Stimulated activated memory B cell treated with anti-CD40 and anti-IgM and Interleukin-4, amounts not matched to agents 10 μg/mL and 1 μg/mL and 100 μg/mL, for 72 hours (primary cell): ENCODE data around the gene RXRA.

ENCODE experiments used
- ATAC-seq: fragments of 150-1000 bp; cut with Tn5 transposase; 2 replicates; pipeline ENCODE4 v1.10.0; 2021
- H3K27ac Mint-ChIP-seq: one replicate; pipeline ENCODE4 v1.8.0; 2022; ENCODE audit warnings: mild to moderate bottlenecking, mixed read lengths
- H3K27me3 Mint-ChIP-seq: one replicate; pipeline ENCODE4 v1.8.0; 2022; ENCODE audit warnings: mixed read lengths
- H3K36me3 Mint-ChIP-seq: one replicate; pipeline ENCODE4 v1.8.0; 2022; ENCODE audit warnings: mixed read lengths
- H3K4me1 Mint-ChIP-seq: one replicate; pipeline ENCODE4 v1.8.0; 2022; ENCODE audit warnings: mixed read lengths
- H3K4me3 Mint-ChIP-seq: one replicate; pipeline ENCODE4 v1.8.0; 2022; ENCODE audit warnings: mild to moderate bottlenecking, moderate library complexity, mixed read lengths
- H3K9me3 Mint-ChIP-seq: one replicate; pipeline ENCODE4 v1.8.0; 2022; ENCODE audit warnings: mixed read lengths

The RXRA gene

DNA sequence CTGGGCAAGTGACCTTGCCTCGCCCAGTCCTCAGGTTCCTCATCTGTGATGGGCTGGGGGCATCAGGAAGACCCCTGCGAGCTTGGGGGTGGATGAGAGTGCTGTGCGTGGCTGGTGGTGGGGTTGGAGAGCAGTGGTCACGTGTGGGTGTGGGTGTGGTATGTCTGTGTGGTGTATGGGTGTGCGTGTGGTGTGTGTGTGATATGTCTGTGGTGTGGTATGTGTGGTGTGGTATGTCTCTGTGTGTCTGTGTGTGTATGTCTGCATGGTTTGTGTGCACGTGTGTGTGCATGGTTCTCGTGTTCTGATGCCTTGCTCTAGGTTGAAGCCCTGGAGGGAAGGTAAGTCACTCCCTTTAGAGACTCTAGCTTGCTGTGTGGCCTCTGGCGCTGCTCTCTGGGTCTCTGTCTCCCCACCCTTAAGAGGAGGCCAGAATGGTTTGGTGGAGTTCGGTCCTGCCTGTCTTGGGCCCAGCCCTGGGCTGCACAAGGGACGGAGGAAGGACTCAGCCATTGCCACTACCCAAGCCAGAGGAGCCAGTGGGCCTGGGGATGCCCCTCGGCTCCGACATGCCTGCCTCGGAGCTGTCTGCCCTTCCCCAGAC, 87.0 kb downstream of the RXRA start:
- Mint-ChIP-seq H3K9me3 (no peaks in the 10 kb centered on the region), H3K27me3 (no peaks in the 10 kb centered on the region), H3K27ac (no peak overlapping the region), H3K4me1 (peaks cover 16% of the 10 kb centered on the region), H3K36me3 (no peaks in the 10 kb centered on the region), H3K4me3 (no peak overlapping the region)
- ATAC-seq = no peak

DNA sequence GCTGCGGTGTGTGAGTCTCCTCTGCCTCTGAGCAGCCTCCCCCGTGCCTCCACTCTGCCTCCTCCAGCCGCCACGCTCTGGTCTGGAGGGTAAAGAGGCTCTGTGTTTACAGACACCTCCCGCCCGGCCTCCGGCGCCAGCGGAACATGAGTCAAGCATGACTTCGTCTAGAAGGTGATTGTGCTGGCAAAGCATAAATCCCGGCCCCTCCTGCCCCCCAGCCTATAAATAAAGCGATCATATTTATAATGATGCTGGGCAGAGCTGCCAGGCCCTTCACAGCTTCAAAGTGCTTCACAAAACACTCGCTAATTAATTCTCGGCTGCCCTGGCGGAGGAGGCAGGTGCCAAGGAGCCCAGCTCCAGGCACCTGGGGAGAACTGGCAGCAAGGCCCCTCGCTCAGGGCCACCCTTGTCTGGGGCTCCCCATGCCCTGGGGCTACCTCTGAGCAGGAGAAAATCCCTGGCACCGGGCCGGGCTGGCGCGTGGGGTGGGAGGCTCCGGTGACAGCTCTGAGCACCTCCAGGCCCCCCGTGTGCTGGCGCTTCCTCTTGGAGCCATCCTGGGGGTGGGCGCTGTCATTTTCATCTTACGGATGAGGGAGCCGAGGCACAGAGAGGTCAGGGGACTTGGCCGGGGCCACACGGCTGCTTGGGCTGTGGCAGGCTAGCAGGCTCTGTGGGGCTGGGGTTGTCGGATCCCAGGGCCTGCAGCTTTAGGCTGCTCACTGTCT, 87.8 kb downstream of the RXRA start:
- no peaks in the 10 kb centered on the region for H3K27me3 Mint-ChIP-seq
- no peak overlapping the region for H3K4me3 Mint-ChIP-seq
- H3K9me3 Mint-ChIP-seq = no peaks in the 10 kb centered on the region
- H3K36me3 Mint-ChIP-seq = no peaks in the 10 kb centered on the region
- ATAC-seq = no peak
- no peak overlapping the region for H3K27ac Mint-ChIP-seq
- peaks cover 9% of the 10 kb centered on the region for H3K4me1 Mint-ChIP-seq

DNA sequence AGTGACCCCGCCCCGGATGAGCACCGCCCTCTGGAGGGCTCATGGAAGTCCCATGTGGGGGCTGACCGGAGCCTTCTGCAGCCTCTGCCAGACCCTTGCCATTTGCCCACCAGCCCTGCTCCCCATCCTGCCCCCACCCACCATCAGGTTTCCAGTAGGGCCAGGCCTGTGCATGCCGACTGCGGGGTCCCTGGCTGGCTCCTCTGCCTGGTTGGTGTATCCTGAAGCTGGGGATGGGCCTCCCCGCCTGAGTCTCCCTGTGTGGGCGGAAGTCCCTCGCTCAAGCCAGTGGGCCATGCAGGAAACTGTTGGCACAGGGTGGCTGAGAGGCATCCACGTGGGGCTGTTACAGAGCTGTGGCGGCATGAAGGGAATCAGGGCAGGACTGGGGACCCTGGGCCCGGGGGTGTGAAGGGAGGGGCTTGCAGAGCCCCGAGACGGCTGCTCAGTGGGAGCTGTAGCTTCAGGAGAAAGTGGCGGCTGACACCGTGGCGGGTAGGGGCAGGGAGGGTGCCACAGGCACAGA, 88.7 kb downstream of the RXRA start:
- Mint-ChIP-seq H3K4me1 (peaks cover 3% of the 10 kb centered on the region), H3K27ac (no peak overlapping the region), H3K36me3 (no peaks in the 10 kb centered on the region), H3K9me3 (no peaks in the 10 kb centered on the region), H3K27me3 (no peaks in the 10 kb centered on the region), H3K4me3 (no peak overlapping the region)
- ATAC-seq = no peak

DNA sequence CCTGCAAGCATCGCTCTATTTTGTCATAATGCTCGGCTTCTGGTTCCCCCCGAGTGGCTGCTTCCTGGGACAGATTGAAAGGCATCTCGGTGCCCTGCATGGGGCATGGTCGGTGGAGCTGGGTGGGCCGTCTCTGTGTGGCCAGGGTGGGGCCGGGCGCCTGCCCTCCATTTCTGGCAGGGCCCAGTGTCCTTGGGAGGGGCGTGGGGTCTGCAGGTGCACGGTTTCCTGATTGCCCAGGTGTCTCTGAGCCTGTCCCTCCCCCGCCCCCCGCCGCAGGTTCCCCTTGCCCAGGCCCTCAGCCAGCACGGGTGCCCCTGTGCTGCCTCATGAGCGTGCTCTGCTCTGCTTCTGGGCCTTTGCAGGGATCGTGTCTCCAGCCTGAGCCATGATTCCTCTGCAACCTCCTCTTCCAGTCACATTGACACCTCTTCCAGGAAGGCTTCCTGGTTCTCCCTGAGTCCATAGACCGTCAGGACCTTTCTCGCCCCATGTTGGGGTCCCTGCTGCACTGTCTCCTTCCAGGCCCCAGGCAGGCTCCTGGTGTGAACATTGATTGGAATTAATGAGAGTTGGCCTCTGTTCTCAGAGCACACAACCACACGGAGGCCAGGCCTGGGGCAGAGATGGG, 90.2 kb downstream of the RXRA start:
- Mint-ChIP-seq H3K4me1 (no peaks in the 10 kb centered on the region), H3K9me3 (no peaks in the 10 kb centered on the region), H3K4me3 (no peak overlapping the region), H3K36me3 (no peaks in the 10 kb centered on the region), H3K27ac (no peak overlapping the region), H3K27me3 (no peaks in the 10 kb centered on the region)
- no peak for ATAC-seq

DNA sequence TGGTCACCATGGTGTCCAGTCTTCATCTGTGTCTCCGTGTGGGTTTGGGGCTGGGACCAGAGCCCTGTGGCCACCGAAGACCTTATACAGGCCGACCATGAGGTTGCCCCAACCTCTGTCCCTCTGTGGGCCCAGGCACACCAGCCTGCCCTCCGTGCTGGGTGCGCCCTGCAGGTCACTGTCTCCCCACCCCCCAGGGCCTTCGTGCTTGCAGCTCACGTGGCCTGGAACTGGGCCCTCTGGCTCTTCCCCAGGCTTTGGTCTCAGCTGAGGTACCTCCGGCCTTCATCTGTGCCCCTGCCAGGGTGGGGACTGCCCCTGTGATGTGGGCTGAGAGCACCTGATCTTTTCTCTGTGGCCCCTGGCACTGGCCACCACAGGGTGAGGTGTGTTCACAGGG, 92.1 kb downstream of the RXRA start:
- no peaks in the 10 kb centered on the region for H3K27me3 Mint-ChIP-seq
- H3K9me3 Mint-ChIP-seq = no peaks in the 10 kb centered on the region
- H3K27ac Mint-ChIP-seq = no peak overlapping the region

DNA sequence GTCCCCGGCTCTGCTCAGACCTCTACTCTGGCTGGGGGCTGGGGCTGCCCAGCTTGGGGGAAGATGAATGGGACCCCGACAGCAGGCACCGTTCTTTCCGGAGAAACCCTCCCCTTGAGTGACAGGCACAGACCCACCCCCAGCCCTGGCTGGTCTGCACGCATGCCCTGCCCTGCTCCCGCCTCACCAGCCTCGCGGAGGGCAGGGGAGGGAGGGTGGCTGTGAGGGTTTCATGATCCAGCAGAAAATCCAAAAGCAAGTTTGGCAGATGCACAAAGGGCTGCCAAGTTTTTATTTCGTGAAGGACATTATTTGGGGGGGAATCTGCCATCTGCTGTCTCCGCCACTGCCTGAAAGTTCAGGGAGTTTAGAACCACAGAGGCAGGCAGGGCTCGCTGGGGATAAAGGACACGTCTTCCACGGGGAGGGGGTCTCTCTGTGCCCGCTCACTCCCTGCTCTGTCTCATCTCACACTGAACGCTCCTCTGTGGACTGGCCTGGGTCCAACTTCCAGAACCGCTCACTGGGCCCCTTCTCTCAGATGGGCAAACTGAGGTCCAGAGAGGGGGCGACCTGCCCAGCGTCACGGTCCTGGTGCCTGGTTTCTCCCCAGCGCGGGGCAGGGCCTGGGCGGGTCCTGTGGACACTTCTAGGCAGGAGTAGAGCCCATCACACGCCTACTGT, 92.9 kb downstream of the RXRA start:
- Mint-ChIP-seq H3K9me3 (no peaks in the 10 kb centered on the region), H3K4me1 (no peaks in the 10 kb centered on the region), H3K36me3 (peaks cover 9% of the 10 kb centered on the region), H3K27me3 (no peaks in the 10 kb centered on the region), H3K4me3 (no peak overlapping the region), H3K27ac (no peak overlapping the region)
- ATAC-seq = no peak

More for the DNA sequence above, 92.1 kb downstream of the RXRA start:
- ATAC-seq = no peak
- no peaks in the 10 kb centered on the region for H3K4me1 Mint-ChIP-seq
- H3K36me3 Mint-ChIP-seq = peaks cover 9% of the 10 kb centered on the region
- H3K4me3 Mint-ChIP-seq = no peak overlapping the region

DNA sequence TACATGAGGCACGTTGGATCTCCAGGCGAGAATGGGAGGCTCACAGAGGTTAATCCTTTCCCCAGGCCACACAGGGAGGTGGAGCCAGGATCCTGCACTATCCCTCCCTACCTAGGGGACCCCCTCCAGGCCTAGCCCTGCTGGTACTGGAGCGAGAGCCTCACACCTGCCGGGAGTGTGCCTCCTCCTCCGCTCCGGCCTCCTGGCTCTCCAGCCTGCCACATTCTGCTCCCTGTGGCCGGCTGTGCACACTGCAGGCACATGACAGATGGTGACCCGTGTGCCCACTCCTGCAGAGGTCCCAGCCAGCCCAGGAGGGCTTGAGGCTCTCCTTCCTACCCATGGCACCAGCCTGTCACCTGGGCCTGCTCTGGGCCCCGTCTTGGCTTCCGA, 93.4 kb downstream of the RXRA start:
- Mint-ChIP-seq H3K4me1 (no peaks in the 10 kb centered on the region), H3K9me3 (no peaks in the 10 kb centered on the region), H3K4me3 (no peak overlapping the region), H3K36me3 (peaks cover 9% of the 10 kb centered on the region), H3K27me3 (no peaks in the 10 kb centered on the region), H3K27ac (no peak overlapping the region)
- ATAC-seq = no peak

DNA sequence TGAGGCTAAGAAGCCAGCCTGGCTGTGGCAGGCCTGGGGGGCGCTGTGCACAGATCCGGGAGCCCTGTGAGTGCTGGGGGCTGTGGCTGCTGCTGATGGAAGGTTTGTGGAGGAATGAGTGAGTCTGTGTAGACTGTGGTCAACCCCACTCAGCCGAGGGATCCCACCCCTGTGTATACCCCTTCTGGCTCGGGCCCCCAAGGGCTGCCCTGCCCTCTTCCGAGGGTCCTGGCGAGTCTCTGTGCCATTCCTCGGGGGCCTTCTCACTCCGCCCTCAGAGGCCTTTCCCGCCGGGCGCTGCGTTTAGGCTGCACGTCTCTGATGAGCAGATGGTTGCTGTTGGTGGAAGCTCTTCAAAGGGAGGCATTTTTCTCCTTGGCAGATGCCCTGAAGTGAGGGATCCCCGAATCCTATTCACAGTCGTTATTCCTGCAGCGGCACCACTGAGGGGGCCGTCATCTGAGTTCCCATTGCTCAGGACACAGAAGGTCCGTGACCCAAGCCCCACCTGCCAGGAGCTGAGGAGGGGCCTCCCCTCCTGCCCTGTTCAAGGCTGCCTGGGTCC, 94.1 kb downstream of the RXRA start:
- peaks cover 9% of the 10 kb centered on the region for H3K36me3 Mint-ChIP-seq
- ATAC-seq = no peak

DNA sequence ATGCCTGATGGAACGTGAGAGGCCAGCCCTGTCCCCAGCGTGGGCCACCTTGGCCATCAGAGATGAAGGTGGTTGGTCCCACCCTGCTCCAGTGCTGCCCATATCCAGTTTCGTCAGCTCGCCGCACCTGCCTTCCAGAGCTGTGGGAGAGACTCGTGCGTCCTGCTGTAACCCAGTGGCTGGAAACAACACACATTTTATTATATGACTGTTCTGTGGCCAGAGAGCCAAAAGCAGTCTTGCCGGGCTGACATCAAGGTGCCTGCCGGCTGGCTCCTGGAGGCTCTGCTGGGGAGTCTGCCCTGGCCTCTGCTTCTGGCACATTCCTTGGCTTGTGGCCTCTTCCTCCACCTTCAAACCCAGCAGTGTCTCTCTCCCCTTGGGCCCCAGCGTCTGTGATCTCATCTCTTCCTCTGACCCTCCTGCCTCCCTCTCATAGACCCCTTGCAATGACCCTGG, 94.7 kb downstream of the RXRA start:
- Mint-ChIP-seq H3K9me3 (no peaks in the 10 kb centered on the region), H3K27ac (no peak overlapping the region), H3K36me3 (peaks cover 9% of the 10 kb centered on the region), H3K27me3 (no peaks in the 10 kb centered on the region), H3K4me3 (no peak overlapping the region), H3K4me1 (no peaks in the 10 kb centered on the region)
- no peak for ATAC-seq

More for the DNA sequence above, 94.1 kb downstream of the RXRA start:
- H3K27ac Mint-ChIP-seq = no peak overlapping the region
- H3K4me1 Mint-ChIP-seq = no peaks in the 10 kb centered on the region
- no peaks in the 10 kb centered on the region for H3K9me3 Mint-ChIP-seq
- no peak overlapping the region for H3K4me3 Mint-ChIP-seq
- no peaks in the 10 kb centered on the region for H3K27me3 Mint-ChIP-seq

DNA sequence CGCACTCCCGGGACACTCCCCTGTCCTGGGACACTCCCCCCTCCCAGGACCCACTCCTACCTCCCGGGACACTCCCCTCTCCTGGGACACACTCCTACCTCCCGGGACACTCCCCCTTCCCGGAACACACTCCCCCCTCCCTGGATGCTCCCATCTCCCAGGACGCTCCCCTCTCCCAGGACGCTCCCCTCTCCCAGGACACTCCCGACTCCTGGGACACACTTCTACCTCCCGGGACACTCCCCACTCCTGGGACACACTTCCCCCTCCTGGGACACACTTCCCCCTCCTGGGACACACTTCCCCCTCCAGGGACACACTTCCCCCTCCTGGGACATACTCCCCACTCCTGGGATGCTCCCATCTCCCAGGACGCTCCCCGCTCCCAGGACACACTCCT, 95.6 kb downstream of the RXRA start:
- no peak overlapping the region for H3K4me3 Mint-ChIP-seq
- H3K4me1 Mint-ChIP-seq = no peaks in the 10 kb centered on the region
- no peaks in the 10 kb centered on the region for H3K9me3 Mint-ChIP-seq
- no peaks in the 10 kb centered on the region for H3K27me3 Mint-ChIP-seq
- peaks cover 9% of the 10 kb centered on the region for H3K36me3 Mint-ChIP-seq
- no peak for ATAC-seq
- no peak overlapping the region for H3K27ac Mint-ChIP-seq

DNA sequence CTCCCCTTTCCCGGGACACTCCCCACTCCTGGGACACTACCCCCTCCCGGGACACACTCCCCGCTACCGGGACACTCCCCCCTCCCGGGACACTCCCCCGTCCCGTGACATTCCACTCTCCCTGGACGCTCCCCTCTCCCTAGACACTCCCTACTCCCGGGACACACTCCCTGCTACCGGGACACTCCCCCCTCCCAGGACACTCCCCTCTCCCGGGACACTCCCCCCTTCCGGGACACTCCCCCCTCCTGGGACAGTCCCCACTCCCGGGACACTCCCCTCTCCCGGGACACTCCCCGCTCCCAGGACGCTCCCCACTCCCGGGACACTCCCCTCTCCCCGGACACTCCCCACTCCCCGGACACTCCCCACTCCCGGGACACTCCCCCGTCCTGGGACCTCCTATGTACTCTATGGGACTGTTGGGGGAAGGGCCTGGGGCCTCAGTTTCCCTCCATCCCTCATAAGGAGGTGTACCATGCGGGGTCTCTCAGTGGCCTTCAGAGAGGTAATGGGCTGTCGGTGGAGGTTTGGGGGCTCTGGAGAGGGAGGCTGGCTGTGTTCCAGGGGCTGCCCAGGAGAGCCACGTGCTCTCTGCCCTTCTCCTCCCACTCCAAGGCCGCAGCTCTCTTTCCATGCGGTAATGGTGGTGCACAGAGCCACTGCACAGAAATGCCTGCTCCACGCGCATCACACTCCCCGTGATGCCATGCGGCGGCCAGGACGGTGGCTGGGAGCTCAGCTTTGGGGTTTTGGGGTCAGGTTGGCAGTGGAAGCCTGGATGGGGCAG, 96.2 kb downstream of the RXRA start:
- peak; percentile 47 for ATAC-seq
- H3K4me3 Mint-ChIP-seq = no peak overlapping the region
- no peaks in the 10 kb centered on the region for H3K9me3 Mint-ChIP-seq
- no peak overlapping the region for H3K27ac Mint-ChIP-seq
- peaks cover 9% of the 10 kb centered on the region for H3K36me3 Mint-ChIP-seq
- H3K4me1 Mint-ChIP-seq = no peaks in the 10 kb centered on the region
- no peaks in the 10 kb centered on the region for H3K27me3 Mint-ChIP-seq

DNA sequence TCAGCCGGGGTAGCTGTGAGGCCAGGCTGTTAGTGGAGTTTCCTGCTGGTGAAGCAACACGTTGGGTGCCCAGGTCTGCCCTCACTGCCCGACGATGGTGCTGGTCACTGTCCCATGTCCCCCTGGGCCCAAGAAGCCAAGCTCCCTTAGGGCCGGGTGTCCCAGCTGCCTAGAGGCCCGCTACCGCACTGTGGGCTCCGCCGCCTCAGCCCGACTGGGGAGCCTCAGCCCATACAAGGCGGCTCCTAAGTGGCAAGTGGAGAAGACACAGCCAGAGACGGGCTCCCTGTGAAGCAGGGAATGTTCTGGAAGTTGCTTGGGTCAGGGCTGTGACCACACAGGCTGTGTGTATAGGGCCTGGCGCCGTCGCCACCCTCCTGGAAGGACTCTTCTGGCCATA, 96.9 kb downstream of the RXRA start:
- Mint-ChIP-seq H3K36me3 (peaks cover 9% of the 10 kb centered on the region), H3K4me3 (no peak overlapping the region), H3K4me1 (no peaks in the 10 kb centered on the region), H3K9me3 (no peaks in the 10 kb centered on the region), H3K27me3 (no peaks in the 10 kb centered on the region), H3K27ac (no peak overlapping the region)
- ATAC-seq = no peak

DNA sequence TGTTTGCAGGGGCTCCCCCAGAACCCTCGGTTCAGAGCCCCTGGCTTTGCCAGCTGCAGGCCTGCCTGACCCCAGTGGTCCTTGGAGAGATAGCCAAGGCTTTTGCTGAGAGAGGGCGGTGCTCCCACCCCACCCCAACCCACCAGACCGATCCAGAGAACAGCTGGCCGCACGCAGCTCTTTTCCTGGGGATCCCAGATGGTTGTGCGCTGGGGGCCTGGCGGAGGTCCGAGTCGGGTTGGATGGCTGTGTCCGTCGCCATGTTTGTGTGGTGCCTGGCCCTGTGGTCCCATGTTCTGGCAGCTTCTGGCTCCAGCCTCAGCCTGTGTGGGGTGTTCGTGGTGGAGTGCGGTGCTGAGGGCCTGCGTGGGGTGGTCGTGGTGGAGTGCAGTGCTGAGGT, 97.5 kb downstream of the RXRA start:
- ATAC-seq = no peak
- no peaks in the 10 kb centered on the region for H3K27me3 Mint-ChIP-seq
- no peaks in the 10 kb centered on the region for H3K9me3 Mint-ChIP-seq
- no peak overlapping the region for H3K27ac Mint-ChIP-seq
- H3K4me3 Mint-ChIP-seq = no peak overlapping the region
- H3K4me1 Mint-ChIP-seq = no peaks in the 10 kb centered on the region
- peaks cover 9% of the 10 kb centered on the region for H3K36me3 Mint-ChIP-seq

DNA sequence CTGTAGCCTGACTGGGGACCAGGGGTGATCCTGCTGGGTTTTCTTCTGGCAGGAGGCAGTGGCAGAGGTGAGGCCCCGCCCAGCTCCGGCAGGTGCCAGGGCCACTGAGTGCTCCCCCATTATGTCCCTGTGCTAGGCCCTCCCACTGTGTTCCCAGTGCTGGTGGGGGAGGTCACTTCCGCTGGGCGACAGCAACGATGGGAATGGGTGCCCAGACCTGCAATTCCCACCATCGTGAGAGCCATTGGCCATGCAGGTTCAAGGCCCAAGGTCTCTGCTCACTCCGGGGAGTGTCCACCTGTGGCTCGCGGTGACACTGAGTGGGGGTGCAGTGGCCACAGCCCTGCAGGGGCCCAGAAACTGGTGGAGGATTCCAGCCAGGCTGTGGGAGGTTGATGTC, 98.6 kb downstream of the RXRA start:
- no peak for ATAC-seq
- Mint-ChIP-seq H3K27me3 (no peaks in the 10 kb centered on the region), H3K9me3 (no peaks in the 10 kb centered on the region), H3K4me3 (no peak overlapping the region), H3K27ac (no peak overlapping the region), H3K36me3 (peaks cover 9% of the 10 kb centered on the region), H3K4me1 (no peaks in the 10 kb centered on the region)
